GM12878 (cell line): Measurements from ENCODE around the gene FBXL16. TPM values are rescaled to one million over a fixed set of nuclear protein-coding genes. Genes with fewer than 3 reads are reported as not detected.

Experiments used
- ATAC-seq: fragments of 200-7000 bp; cut with Tn5 transposase; 3 replicates; pipeline ENCODE4 v1.9.1; 2020; ENCODE audit warnings: mild to moderate bottlenecking, moderate library complexity
- BruUV-seq: library from RNA; stranded (reverse); fragments of 400-500 nt; replicated peaks from 2 replicates; lab custom pipeline; 2021; lab: Mats Ljungman, UMichigan
- CTCF ChIA-PET: fragments of 300-600 bp; sonication (Branson Sonifier 250); formaldehyde crosslinking; extraction: SDS; loops from one replicate; lab custom pipeline; 2021; ENCODE audit warnings: inconsistent platforms; lab: Yijun Ruan, JAX
- POLR2A ChIA-PET: fragments of 350-600 bp; formaldehyde crosslinking; extraction: SDS; loops from one replicate; lab custom pipeline; 2021; ENCODE audit warnings: inconsistent platforms; lab: Charles Lee
- RAD21 ChIA-PET: fragments of 300-600 bp; sonication (Branson Sonifier 250); formaldehyde crosslinking; loops from one replicate; lab custom pipeline; 2023; ENCODE audit warnings: antibody characterized with exemption; ENCODE audit not compliant: unreplicated experiment; lab: Charles Lee
- SMC1A ChIA-PET: fragments of 300-600 bp; sonication (Branson Sonifier 250); formaldehyde crosslinking; loops from one replicate; lab custom pipeline; 2023; ENCODE audit not compliant: unreplicated experiment, uncharacterized antibody; lab: Charles Lee
- DNase-seq: peaks from one replicate; pipeline ENCODE4 v3.0.0-alpha.2; 2011; ENCODE audit warnings: low read depth, low spot score
- FAIRE-seq: peaks from 3 replicates; lab custom pipeline; 2011; peaks lifted over from hg19 to GRCh38; lab: Jason Lieb, UNC
- H2AFZ ChIP-seq: 2 replicates; pipeline ENCODE4 v1.6.0; 2011; ENCODE audit warnings: low read depth, low read length, control low read depth; ENCODE audit not compliant: control insufficient read depth
- H3K27ac ChIP-seq: 2 replicates; pipeline ENCODE4 v1.5.1; 2011; ENCODE audit warnings: control low read depth; ENCODE audit not compliant: control insufficient read depth, insufficient read depth
- H3K27me3 ChIP-seq, 2 experiments: replicated peaks in 1 of 2; 2 replicates each; pipeline versions ENCODE4 v1.6.0 to v1.6.1; 2011; ENCODE audit warnings: low read length in 1 of 2; ENCODE audit not compliant: control insufficient read depth in 2 of 2, insufficient read depth in 2 of 2
- H3K36me3 ChIP-seq, 2 experiments: 2 replicates each; pipeline ENCODE4 v1.5.1; 2011; ENCODE audit warnings: low read length in 1 of 2; ENCODE audit not compliant: control insufficient read depth in 2 of 2, insufficient read depth in 2 of 2
- H3K4me1 ChIP-seq: 2 replicates; pipeline ENCODE4 v1.6.1; 2011; ENCODE audit warnings: mild to moderate bottlenecking, low read length, moderate library complexity, mixed read lengths; ENCODE audit not compliant: control insufficient read depth, insufficient read depth
- H3K4me2 ChIP-seq: 2 replicates; pipeline ENCODE4 v1.6.0; 2011; ENCODE audit warnings: control low read depth; ENCODE audit not compliant: control insufficient read depth, insufficient read depth
- H3K4me3 ChIP-seq: fragments of 200-600 bp; sonication (generic); 2 replicates; pipeline ENCODE4 v1.5.1; 2016
- H3K79me2 ChIP-seq: 2 replicates; pipeline ENCODE4 v1.6.0; 2011; ENCODE audit warnings: low read length; ENCODE audit not compliant: control insufficient read depth, insufficient read depth
- H3K9ac ChIP-seq: 2 replicates; pipeline ENCODE4 v1.8.0; 2011; ENCODE audit warnings: low read length, control low read depth, mixed read lengths; ENCODE audit not compliant: control insufficient read depth, insufficient read depth
- H3K9me3 ChIP-seq: replicated peaks from 3 replicates; pipeline ENCODE4 v1.5.1; 2011; ENCODE audit warnings: mild to moderate bottlenecking, low read length; ENCODE audit not compliant: control insufficient read depth, insufficient read depth
- H4K20me1 ChIP-seq: 2 replicates; pipeline ENCODE4 v1.6.0; 2011; ENCODE audit not compliant: control insufficient read depth, insufficient read depth
- ATF2 ChIP-seq: IDR thresholded peaks from 2 replicates; pipeline ENCODE4 v1.6.1; 2012; ENCODE audit warnings: low read length, inconsistent platforms
- BCLAF1 ChIP-seq: fragments of 450-650 bp; IDR thresholded peaks from 2 replicates; pipeline ENCODE4 v1.6.1; 2017; ENCODE audit warnings: antibody characterized with exemption, mild to moderate bottlenecking, moderate library complexity
- DPF2 ChIP-seq: fragments of 450-650 bp; IDR thresholded peaks from 2 replicates; pipeline ENCODE4 v1.6.1; 2017; ENCODE audit warnings: mild to moderate bottlenecking
- ETV6 ChIP-seq, 2 experiments: fragments of 450-650 bp in 1 of 2; IDR thresholded peaks in 1 of 2; conservative IDR thresholded peaks in 1 of 2; 2 replicates each; pipeline ENCODE4 v1.6.1; 2014; ENCODE audit warnings: antibody characterized with exemption in 1 of 2, borderline replicate concordance in 1 of 2, low read depth in 1 of 2, mild to moderate bottlenecking in 1 of 2, moderate library complexity in 1 of 2
- JUND ChIP-seq: IDR thresholded peaks from 2 replicates; pipeline ENCODE4 v1.6.1; 2012; ENCODE audit warnings: low read depth, mild to moderate bottlenecking, low read length, improper control_type of control experiment, moderate library complexity
- KDM1A ChIP-seq: fragments of 200-600 bp; sonication (generic); IDR thresholded peaks from 2 replicates; pipeline ENCODE4 v1.6.1; 2016; ENCODE audit warnings: borderline replicate concordance
- NKRF ChIP-seq: fragments of 450-650 bp; conservative IDR thresholded peaks from 2 replicates; pipeline ENCODE4 v1.6.1; 2017; ENCODE audit warnings: mild to moderate bottlenecking, moderate library complexity
- NR2C2 ChIP-seq: IDR thresholded peaks from 2 replicates; pipeline ENCODE4 v1.6.1; 2011; ENCODE audit warnings: borderline replicate concordance, low read depth; ENCODE audit not compliant: control insufficient read depth, insufficient read length
- TCF12 ChIP-seq: IDR thresholded peaks from 2 replicates; pipeline ENCODE4 v1.6.1; 2011; ENCODE audit warnings: low read depth, mild to moderate bottlenecking, low read length
- TCF7 ChIP-seq: IDR thresholded peaks from 2 replicates; pipeline ENCODE4 v1.6.1; 2014; ENCODE audit warnings: antibody characterized with exemption, borderline replicate concordance
- USF1 ChIP-seq: IDR thresholded peaks from 2 replicates; pipeline ENCODE4 v1.6.1; 2011; ENCODE audit warnings: borderline replicate concordance, low read depth, mild to moderate bottlenecking, moderate library complexity, mixed read lengths, low read length; ENCODE audit not compliant: insufficient read depth; ENCODE audit errors: extremely low read length
- ZNF687 ChIP-seq: fragments of 450-650 bp; IDR thresholded peaks from 2 replicates; pipeline ENCODE4 v1.6.1; 2017; ENCODE audit warnings: mild to moderate bottlenecking, moderate library complexity
- WGBS: methylation state at CpG from one replicate; pipeline ENCODE4 v1.1.6; 2016; ENCODE audit warnings: low lambda C conversion rate; ENCODE audit not compliant: insufficient replicate concordance, insufficient coverage; ENCODE audit errors: missing lambda C conversion rate; 5-methylcytosine and 5-hydroxymethylcytosine counted together
- in situ Hi-C: fragments of 300-500 bp; cut with MboI; formaldehyde crosslinking; loops from 9 replicates; pipeline ENCODE4 v1.14.3; 2018; ENCODE audit warnings: mixed read lengths
- intact Hi-C: fragments of 100-400 bp; cut with micrococcal nuclease; formaldehyde crosslinking; loops from one replicate; pipeline ENCODE4 v1.14.2; 2022; ENCODE audit not compliant: unreplicated experiment
- polyA plus RNA-seq, 11 experiments: library from polyadenylated mRNA; depleted of rRNA in 4 of 11; unstranded in 6 of 11; stranded (reverse) in 5 of 11; fragments of >200 nt; fragmentation: Nextera tagmentation in 4 of 11; fragmentation: Illumina TruSeq in 1 of 11; extraction: Ambion mirVana in 4 of 11; extraction: Trizol in 1 of 11; gene quantifications; 1 replicate in 1 of 11; 2 replicates in 10 of 11; pipeline versions ENCODE4 v1.2.1 to v1.2.3, GENCODE V29; 2011 to 2016; ENCODE audit warnings: inconsistent platforms in 2 of 11, missing spikeins in 2 of 11, low read depth in 1 of 11
- total RNA-seq, 4 experiments: library from RNA; depleted of rRNA in 3 of 4; stranded (reverse); fragments of >200 nt in 3 of 4; fragmentation: Illumina TruSeq in 1 of 4; extraction: Trizol in 1 of 4; gene quantifications; 2 replicates each; pipeline versions ENCODE4 v1.2.1 to v1.2.3, GENCODE V29; 2013 to 2021

Gene FBXL16
- total and polyA plus RNA-seq, 10 of the 15 experiments (the other 5 are each of a cell fraction or from before 2014, with no cell fraction given): 0.13 to 1.4 (median 0.24) TPM

GRCh38 chr16:707062-707538 is 1.5 kb upstream of the FBXL16 start:
- Histone ChIP-seq H3K4me1 (no peaks in the 10 kb centered on the region), H3K27me3 (peaks cover 0 to 9% of the 10 kb centered on the region in 2 experiments; a peak in 2 of 4 replicates), H3K4me3 (no peak overlapping the region), H3K9ac (no peak overlapping the region), H3K79me2 (no peaks in the 10 kb centered on the region), H3K27ac (no peak overlapping the region), H3K4me2 (no peak overlapping the region), H4K20me1 (no peaks in the 10 kb centered on the region), H2AFZ (no peak overlapping the region), H3K36me3 (no peaks in the 10 kb centered on the region), H3K9me3 (no peaks in the 10 kb centered on the region)
- RAD21 ChIA-PET: no interaction called here
- intact Hi-C loops: no loop called here
- POLR2A ChIA-PET: no interaction called here
- FAIRE-seq (no peak), ATAC-seq (no peak), DNase-seq (no peak)
- BruUV-seq: no TSS peak
- in situ Hi-C loops: no loop called here
- SMC1A ChIA-PET: no interaction called here
- CTCF ChIA-PET: no interaction called here
- 21% methylated on average over 14 of the region's 14 CpGs for WGBS
- no peak for TF ChIP-seq TCF7
- TF ChIP-seq ETV6 (conservative IDR thresholded peaks at IDR 0.05 in 1 of 2, IDR thresholded peaks at IDR 0.05 in 1 of 2; ENCODE audit: borderline replicate concordance in 1 of 2, low read depth in 1 of 2): no peak
- no peak for TF ChIP-seq BCLAF1
- no peak for TF ChIP-seq TCF12
- no peak for TF ChIP-seq KDM1A
- TF ChIP-seq DPF2: no peak
- no peak for TF ChIP-seq NKRF
- no peak for TF ChIP-seq ZNF687
- TF ChIP-seq NR2C2: no peak
- TF ChIP-seq ATF2: no peak
- TF ChIP-seq USF1: no peak
- no peak for TF ChIP-seq JUND
